ENCODE data around the gene SLF2. TPM values are rescaled to one million over a fixed set of nuclear protein-coding genes. Genes with fewer than 3 reads are reported as not detected.

Gene SLF2
- polyA plus RNA-seq, 3 donors: 33.4 to 45.6 (median 36.9) TPM

GRCh38 chr10:100890141-100890672 is 22.6 kb upstream of the SLF2 start:
- no peak for DNase-seq (ENCODE audit: extremely low read depth in 1 of 11, low read depth in 9 of 11, low spot score in 4 of 11)

- no peak for DNase-seq (ENCODE audit: extremely low read depth in 1 of 11, low read depth in 9 of 11, low spot score in 4 of 11)
Measured at GRCh38 chr10:100890673-100891317, 22.0 kb upstream of the SLF2 start.

DNA sequence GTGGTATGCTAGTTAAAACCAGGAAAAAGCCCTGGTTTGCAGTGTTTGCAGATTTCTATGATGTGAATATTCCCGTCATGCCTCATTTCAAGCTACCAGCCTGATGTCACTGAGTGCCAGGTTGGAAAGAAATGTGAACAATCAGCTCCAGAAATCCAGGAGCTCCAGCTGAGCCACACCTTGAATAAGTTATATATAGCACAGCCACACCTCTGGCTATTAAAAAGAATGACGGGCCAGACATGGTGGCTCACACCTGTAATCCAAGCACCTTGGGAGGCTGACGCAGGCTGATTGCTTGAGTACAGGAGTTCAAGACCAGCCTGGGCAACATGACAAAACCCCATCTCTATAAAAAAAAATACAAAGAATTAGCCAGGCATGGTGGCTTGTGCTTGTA is 18.7 kb upstream of the SLF2 start:
- DNase-seq (ENCODE audit: extremely low read depth in 1 of 11, low read depth in 9 of 11, low spot score in 4 of 11): no peak

GRCh38 chr10:100894589-100895294 is 18.0 kb upstream of the SLF2 start:
- DNase-seq (ENCODE audit: extremely low read depth in 1 of 11, low read depth in 9 of 11, low spot score in 4 of 11): no peak

DNA sequence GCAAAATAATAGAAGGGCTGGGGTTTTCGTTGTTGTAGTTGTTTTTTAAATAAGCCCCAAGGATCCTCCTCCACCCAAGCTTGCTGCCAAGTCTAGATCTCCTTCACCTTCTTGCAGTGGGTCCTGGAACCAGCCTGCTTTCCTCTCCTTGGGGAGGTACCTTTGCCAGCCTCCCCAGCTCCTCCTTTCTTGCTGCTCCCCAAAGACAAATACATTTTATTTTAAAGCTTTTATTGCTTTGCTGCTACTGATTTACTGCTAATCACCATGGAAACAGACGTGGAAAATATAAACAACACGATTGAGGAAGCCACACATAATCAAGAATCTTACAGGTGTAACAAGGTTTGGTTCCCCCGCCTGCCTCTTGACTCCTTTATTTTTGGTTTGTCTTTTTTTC is 17.4 kb upstream of the SLF2 start:
- DNase-seq (ENCODE audit: extremely low read depth in 1 of 11, low read depth in 9 of 11, low spot score in 4 of 11): no peak

- no peak for DNase-seq (ENCODE audit: extremely low read depth in 1 of 11, low read depth in 9 of 11, low spot score in 4 of 11)
Measured at GRCh38 chr10:100895896-100896295, 16.9 kb upstream of the SLF2 start.

- no peak for DNase-seq (ENCODE audit: extremely low read depth in 1 of 11, low read depth in 9 of 11, low spot score in 4 of 11)
Measured at GRCh38 chr10:100896876-100897461, 15.8 kb upstream of the SLF2 start.

- no peak for DNase-seq (ENCODE audit: extremely low read depth in 1 of 11, low read depth in 9 of 11, low spot score in 4 of 11)
Measured at GRCh38 chr10:100897976-100898375, 14.8 kb upstream of the SLF2 start.

DNA sequence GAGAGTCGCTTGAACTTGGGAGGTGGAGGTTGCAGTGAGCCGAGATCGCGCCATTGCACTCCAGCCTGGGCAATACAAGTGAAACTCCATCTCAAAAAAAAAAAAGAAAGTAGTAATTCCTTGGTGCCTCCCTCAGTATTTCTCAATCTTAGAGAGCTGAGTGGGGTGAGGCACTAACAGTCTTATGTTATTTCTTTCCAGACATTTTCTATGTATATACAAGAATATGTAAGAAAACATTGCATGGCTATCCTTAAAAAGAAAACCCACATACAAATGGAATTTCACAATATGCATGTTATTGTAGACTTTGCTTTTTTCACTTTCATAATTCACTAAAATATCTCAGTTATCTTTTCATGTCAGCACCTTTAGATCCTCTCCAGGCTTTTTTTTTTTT is 13.6 kb upstream of the SLF2 start:
- no peak for DNase-seq (ENCODE audit: extremely low read depth in 1 of 11, low read depth in 9 of 11, low spot score in 4 of 11)

DNA sequence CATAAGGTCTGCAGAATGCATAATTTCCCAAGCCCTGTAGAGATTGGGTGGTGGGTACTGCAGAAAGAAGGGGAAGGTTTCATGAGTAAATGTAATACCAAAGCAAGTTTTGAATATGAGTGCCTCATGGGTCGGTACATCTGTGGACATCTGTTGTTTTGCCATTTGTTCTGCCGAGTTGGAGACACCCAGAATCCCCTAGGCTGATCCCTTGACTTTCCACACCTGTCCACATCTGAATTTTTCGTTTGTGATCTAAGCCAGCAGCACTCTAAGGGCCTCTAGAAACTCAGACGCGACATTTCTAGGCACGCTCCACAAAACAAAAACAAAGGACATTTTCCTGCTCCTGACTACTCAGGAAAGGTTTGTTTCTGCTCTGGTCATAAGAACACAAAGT is 11.7 kb upstream of the SLF2 start:
- no peak for DNase-seq (ENCODE audit: extremely low read depth in 1 of 11, low read depth in 9 of 11, low spot score in 4 of 11)

- no peak for DNase-seq (ENCODE audit: extremely low read depth in 1 of 11, low read depth in 9 of 11, low spot score in 4 of 11)
Measured at GRCh38 chr10:100902622-100903021, 10.1 kb upstream of the SLF2 start.

DNA sequence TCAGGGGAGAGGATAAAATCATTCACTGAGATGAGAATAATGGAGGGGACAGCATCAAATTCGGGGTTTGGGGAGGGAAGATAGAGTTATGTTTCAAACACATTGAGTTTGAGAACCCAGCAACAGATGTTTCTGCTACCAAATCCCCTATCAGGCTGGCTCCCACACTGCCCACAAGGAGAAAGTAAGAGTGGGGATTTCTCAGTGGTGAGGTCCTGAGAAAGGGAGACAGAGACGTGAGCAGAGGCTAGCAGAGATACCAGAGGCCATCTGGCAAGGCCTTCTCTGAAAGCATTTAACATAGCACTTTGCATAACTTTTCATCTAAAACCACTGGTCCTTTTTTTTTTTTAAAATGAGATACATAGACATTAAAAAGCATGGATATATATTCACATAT is 7.8 kb upstream of the SLF2 start:
- no peak for DNase-seq (ENCODE audit: extremely low read depth in 1 of 11, low read depth in 9 of 11, low spot score in 4 of 11)

DNA sequence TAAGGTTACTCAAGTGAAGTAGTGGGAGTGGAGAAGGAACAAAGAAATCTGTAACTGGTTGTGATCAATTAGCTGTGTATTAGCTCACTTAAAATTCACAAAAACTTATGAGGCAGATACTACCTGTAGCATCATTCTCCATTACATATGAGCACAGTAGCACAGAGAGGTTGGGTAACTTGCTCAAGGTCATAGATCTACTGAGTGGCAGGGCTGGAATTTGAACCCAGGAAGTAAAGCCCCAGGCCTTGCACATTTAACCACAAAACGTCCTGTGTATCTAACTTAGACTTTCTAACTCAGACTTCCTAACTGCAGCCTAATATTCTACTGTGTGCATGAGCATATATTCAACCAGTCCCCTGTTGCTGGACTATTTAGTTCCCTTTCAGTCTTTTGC is 5.6 kb upstream of the SLF2 start:
- no peak for DNase-seq (ENCODE audit: extremely low read depth in 1 of 11, low read depth in 9 of 11, low spot score in 4 of 11)

DNA sequence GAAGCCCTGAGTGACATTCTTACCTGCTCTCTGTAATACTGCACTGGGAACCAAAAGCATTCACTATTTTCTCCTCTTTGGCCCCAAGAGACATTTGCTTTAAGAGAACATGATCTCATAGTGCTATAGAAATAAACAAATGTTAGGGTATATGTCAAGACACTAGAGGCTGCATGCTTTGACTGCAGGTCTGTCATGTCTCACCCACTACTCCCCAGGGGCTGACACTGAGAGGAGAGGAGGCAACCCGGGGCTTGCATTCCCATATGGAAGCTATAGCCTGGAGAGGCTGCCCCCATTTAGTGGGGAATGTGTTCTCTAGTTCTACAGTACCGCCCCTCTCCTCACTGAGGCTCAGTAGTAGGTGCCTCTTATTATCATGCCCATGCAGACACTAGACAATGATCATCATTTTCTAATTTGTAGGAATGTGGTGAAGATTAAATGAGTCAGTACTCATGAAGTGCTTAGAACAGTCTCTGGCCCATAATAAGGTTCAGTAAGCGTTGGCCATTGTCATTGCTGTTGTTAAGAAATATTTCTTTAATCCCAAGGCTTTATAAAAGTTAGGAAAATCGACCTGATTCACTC is 4.9 kb upstream of the SLF2 start:
- DNase-seq (ENCODE audit: extremely low read depth in 1 of 11, low read depth in 9 of 11, low spot score in 4 of 11): no peak

GRCh38 chr10:100908378-100908777 is 4.4 kb upstream of the SLF2 start:
- DNase-seq (ENCODE audit: extremely low read depth in 1 of 11, low read depth in 9 of 11, low spot score in 4 of 11): no peak

DNA sequence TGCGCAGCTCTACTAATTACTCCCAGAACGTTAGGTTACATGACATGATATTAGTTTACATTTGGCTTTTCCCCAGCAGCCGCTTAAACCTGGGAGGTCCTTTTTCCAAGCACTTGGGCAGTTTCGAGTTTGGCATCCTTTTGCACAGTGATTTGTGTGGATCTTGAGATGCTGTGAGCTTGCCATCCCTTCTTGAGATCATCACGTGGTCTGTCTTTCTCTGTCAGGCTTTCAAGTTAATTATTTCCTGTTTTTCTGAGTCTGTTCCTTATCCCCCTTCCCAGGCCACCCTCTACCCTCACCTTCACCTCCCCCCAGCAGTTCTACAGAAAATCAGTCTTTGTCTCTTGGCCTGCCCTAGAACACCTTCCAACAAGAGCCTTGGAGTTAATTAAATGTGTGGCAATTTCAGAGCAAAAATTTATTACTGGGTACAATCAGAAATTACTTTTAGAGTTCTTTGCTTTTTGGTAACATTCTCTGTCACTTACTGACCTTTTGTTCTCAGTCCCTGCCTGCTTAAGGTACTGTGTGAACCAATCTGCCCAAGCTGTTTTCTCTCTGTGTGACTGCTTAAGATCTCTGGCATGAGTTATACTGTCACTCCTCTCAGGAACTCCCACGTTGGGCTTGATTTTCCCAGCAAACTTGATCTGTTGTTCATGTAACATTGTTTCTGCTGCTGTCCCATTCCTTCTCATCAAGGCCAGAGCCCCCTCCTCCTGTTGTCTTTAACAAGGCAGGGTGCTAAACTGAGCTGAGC is 3.1 kb upstream of the SLF2 start:
- DNase-seq (ENCODE audit: extremely low read depth in 1 of 11, low read depth in 9 of 11, low spot score in 4 of 11): peak in 6 of 11 donors; percentile 23 to 64 (median 45)

DNA sequence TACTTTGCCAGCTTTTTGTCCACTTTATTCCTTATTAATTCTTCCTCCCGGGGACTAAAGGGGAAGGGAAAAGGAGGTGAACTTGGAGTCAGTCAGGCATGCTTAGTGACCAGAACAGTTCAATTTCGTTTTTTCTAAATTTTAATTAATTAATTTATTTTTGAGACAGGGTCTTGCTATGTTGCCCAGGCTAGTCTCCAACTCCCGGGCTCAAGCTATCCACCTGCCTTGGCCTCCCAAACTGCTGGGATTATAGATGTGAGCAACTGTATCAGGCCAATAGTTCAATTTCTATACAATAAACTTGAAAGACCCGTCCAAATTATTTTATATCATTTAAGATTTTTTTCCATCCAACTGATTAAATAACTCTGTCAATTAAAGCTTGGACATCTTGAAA is 1.3 kb upstream of the SLF2 start:
- DNase-seq (ENCODE audit: extremely low read depth in 1 of 11, low read depth in 9 of 11, low spot score in 4 of 11): no peak

DNA sequence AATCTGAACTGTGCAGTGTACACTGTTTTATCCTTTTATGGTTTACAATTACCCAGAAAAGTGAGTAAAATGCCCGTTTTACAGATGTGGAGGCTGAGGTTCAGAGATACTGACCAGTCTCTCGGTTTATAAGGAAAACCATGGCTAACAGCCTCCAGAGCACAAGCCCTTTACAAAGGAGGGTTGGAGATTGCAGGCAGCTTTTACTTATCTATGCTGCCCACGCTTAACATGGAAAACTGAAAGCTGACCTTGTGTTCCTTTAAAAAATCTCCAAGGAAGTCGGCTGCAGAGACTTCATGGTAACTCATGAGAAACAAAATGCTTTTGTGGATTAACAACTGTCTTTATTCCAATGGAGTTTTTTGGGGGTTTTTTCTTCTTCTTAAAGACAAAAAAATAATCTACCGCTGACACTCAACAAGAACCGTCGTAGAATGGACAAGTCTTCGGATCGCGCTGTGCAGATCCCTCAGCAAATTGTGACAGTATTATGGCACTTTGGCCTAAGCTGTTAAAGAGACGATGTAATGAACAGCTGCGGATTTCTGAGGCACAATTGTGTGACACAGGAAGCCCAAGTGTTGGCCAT is 654 bp upstream of the SLF2 start:
- DNase-seq (ENCODE audit: extremely low read depth in 1 of 11, low read depth in 9 of 11, low spot score in 4 of 11): peak in 4 of 11 donors; percentile 29 to 69 (median 37)

DNA sequence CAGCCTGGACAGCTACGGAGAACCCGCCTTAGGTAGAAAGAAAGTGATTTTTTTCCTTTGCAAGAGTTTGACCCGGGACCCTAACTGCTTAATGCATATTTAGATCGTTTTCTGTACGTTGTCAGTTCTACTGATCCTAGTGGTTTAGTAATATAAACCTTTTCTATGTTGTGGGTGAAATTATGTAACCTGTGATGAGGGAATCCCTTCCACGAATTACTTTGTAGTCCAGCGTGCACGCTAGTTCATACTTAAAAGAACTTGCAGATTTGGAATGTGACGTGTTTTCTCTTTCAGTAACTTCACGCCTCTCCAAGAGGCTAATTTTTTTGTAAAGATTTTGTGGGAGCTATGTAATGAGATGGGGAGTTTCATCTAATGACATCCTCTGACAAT is 705 bp downstream of the SLF2 start:
- DNase-seq (ENCODE audit: extremely low read depth in 1 of 11, low read depth in 9 of 11, low spot score in 4 of 11): no peak

Measured in renal cortex interstitium (tissue), 11 donors.